NCI-H2171 (cell line): ENCODE results near the gene PGS1.

Experiments
- DNase-seq: peaks from one replicate; lab custom pipeline; 2025; lab: John Stamatoyannopoulos, UW

The PGS1 gene

DNA sequence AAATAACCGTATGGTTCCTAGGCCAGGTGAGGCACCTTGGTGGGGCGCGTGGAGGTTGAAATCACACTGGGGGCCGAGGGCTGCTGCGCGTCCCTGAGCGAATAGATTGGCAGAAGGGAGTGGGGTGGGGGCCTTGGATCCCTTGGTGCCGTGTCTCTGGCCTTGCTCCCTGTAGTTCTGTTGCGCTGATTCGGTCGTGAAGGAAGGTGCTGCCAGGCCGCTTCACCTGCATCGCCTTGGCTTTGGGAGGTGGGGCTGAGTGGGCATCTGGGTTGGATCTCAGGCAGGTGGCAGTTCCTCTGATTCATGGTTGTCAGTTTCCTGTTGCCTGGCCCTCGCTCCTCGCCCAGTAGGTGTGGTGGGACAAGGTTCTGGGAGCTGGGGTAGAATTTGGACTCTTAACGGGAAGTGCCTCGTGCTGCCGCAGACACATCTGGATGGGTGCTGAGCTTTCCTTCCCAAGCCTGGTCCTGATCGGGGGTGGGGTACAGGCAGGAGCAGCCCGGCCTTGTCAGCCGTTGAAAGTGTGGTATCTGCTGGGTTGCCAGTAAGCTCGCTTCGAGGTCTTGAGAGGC, 30.1 kb downstream of the PGS1 start:
- DNase-seq: no peak

- peak; percentile 78 for DNase-seq
Observed at GRCh38 chr17:78409191-78409928, 30.9 kb downstream of the PGS1 start.

- DNase-seq: no peak
Observed at GRCh38 chr17:78411241-78411857, 32.9 kb downstream of the PGS1 start.

DNA sequence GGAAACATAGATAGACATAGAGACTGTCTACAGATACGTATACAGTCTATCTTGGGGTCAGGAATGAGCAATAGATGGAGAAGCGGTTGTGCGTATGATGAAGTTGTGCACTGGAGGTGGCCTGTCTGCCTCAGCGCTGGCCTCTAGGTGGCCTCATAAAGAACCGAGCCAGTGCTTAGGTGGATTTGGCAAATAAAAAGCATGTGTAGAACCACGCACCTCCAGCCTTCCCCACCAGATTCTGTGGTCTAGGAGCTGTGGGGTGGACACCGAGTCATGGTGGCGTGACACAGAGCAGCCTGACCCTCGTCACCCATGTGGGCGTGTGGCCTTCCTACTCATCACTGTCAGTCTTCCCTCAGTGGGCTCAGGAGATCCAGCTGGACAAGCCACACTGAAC, 34.0 kb downstream of the PGS1 start:
- DNase-seq: no peak

DNA sequence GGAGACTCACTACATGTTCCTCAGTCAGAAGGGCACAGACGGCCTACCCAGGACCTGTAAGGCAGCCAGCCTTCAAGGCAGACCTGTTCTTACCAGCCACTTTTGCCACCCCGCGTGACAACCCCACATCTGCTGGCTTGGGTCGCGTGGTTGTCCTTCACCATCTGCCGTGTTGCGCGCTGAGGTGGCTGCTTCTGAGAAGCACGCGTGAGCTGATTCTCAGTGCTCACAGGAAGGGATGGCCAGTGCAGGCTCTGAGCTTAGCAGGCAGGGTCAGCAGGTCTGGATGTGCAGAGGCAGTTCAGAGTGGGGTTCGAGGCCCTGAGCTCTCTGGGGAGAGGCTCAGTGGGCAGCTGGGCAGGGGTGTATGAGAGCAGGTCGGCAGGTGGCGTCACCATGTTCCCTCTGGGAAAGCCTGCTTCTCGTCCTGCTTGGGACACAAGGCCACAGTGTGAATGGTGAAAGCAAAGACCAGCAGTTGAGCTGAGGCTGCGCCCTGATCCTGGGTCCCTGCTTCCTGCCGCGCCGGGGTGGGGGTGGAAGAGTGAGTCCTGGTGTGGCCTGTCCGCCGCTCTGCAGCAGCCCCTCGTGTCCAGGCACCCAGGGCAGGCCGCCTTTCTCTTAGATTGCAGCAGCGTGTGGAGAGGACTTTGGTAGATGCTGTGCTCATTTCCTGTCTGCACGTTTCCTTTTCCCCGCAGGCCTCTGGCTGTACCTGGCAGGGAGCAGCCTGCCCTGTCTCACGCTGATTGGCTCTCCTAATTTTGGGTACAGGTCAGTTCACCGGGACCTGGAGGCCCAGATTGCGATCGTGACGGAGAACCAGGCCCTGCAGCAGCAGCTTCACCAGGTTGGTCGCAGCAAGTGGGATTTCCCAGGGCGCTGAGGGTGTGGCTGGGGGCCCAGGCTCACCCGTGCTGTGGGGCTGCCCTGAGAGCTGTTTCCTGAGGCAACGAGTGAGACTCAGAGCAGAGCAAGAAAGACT, 36.0 kb downstream of the PGS1 start:
- DNase-seq: no peak

GRCh38 chr17:78415821-78416711, 37.6 kb downstream of the PGS1 start:
- DNase-seq: no peak

- DNase-seq: no peak
Observed at GRCh38 chr17:78416791-78417530, 38.5 kb downstream of the PGS1 start.

DNA sequence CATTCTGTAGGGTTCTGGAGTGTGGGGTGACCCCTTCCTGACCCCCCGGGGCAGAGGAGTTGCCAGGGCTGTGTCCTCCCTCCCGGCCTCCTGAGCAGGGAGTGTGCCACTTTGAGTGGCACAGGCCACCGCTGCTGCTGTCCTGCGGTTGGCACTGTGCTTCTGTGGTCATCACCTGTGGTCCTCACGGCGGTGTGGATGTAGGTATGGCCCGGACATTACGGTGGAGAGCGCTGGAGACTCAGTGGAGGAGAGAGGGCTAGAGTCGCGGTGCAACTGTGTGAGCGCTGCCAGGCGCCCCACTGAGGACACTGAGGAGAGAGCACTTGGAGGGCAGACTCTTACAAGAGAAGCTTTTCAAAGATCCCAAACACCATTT, 39.1 kb downstream of the PGS1 start:
- no peak for DNase-seq

- DNase-seq: no peak
Observed at GRCh38 chr17:78418326-78419026, 40.0 kb downstream of the PGS1 start.

DNA sequence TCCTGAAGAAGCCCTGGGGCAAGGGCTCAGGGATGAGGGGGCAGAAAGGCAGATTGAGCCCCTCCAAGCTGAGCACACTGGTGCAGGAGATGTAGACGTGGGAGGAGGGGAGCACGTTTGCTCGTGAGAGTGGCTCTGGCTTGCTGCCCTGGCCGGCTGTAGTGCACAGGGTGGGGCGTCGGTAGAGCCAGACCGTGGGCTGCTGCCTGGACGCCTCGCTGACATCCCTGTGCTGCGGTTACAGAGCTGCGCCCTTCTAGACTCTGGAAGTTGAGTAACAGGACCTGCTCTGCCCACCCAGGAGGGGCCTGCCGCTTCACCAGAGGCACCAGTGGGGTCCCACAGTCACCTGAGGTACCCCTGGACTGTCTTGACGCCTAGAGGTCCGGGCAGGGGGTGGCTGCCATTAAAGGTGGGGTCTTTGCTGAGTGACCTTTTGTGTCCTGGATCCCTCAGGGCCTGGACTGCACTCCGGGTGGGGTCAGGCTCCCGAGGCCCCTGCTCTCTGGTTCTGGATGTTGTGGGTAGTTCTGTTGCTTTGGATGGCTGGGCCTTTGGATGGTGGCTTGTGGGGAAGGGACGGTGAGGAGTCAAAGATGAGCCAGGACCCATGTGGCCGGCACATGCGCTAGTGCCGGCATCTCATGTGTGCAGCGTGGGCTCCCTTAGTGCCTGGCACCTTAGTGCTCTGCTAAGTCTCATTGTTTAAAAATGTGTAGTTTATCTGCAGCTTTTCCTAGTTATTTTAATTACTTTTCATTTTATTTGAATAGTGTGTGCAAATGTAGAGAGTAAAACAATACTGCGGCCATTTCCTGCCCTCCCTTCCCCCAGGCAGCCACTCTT, 41.7 kb downstream of the PGS1 start:
- DNase-seq: no peak

DNA sequence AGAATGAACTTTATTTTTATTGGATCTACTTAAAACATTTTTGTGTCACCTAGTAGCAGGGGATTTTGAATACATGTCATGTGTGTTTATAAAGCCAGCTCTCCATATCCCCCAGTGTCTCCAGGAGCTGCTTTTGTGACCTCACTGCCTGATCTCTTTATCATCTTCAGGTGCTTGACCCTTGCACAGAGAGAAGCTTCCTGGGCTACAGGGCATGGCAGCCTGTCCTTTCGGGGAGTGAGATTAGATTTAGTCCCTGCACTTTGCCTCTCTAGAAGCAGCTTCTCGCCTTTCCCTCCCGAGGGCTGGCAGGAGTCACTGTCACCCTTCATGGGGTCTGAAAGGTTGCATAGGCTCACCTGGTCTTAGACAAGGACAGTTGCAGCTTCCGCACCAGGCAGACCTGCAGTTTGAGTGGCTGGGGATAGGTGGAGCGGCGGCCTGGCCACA, 42.7 kb downstream of the PGS1 start:
- no peak for DNase-seq

GRCh38 chr17:78421534-78422266, 43.3 kb downstream of the PGS1 start:
- no peak for DNase-seq

DNA sequence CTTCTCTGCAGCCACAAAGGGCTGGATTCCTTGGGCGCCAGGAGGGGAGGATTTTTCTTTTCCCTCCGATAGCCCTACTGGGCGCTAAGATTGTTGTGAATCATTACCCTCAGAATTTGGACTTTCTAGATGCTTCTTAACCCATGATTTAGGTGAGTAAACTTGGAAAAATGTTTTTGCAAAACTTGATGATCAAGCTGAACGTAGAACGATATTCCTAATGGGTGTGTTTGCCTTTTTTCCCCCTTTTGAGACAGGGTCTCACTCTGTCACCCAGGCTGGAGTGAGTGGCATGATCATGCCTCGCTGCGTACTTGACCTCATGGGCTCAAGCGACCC, 43.8 kb downstream of the PGS1 start:
- DNase-seq: no peak

GRCh38 chr17:78422872-78423588, 44.6 kb downstream of the PGS1 start:
- no peak for DNase-seq

GRCh38 chr17:78423961-78424675, 45.7 kb downstream of the PGS1 start:
- no peak for DNase-seq

- no peak for DNase-seq
Observed at GRCh38 chr17:78425429-78425828, 47.0 kb downstream of the PGS1 start.

DNA sequence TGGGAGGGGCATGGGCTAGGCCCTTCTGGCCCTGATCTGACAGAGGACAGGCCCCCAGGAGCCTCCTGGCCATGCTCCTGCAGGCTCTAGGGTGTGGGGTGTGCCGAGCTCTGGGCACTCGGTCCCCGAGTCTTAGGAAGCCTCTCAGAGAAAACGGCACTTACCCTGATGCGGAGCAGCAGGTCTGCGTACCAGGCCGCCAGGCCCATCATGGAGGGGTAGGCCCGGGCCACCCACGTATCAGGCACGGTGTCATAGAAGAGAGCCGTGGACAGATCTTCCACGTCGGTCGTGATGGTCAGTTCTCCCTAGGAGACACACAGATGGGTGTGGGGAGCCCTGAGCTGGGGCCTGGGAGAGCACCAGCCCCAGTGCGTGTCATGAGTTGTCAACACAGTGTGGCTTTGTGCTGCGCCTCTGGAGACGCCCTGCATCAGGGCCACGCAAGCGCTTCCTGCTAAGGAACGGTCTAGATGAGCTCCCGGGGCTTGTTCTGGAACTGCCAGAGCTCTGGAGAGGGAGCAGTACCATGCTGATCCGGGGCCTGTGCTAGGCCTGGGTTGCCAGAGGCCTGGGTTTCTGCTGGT, 47.9 kb downstream of the PGS1 start:
- DNase-seq: no peak
